IMR-90 (cell line): ENCODE measurements around the gene CCDC71. TPM values are rescaled to one million over a fixed set of nuclear protein-coding genes. Genes with fewer than 3 reads are reported as not detected.

Experiments used
- ATAC-seq: fragments of 200-7000 bp; cut with Tn5 transposase; 2 replicates; pipeline ENCODE4 v1.9.1; 2020; ENCODE audit warnings: low read depth, mild to moderate bottlenecking, moderate library complexity
- BruUV-seq: library from RNA; stranded (reverse); fragments of 400-500 nt; replicated peaks from 2 replicates; lab custom pipeline; 2021; lab: Mats Ljungman, UMichigan
- CTCF ChIA-PET: fragments of 300-600 bp; formaldehyde crosslinking; extraction: SDS; loops from one replicate; lab custom pipeline; 2021; ENCODE audit warnings: antibody characterized with exemption; lab: Yijun Ruan, JAX
- POLR2A ChIA-PET: fragments of 300-600 bp; sonication (Branson Sonifier 250); formaldehyde crosslinking; loops from one replicate; lab custom pipeline; 2022; ENCODE audit warnings: antibody characterized with exemption; ENCODE audit not compliant: unreplicated experiment; lab: Charles Lee
- DNase-seq: peaks from one replicate; pipeline ENCODE4 v3.0.0; 2013
- H2AFZ ChIP-seq: replicated peaks from 2 replicates; pipeline ENCODE3; 2013; ENCODE audit warnings: low read length, mild to moderate bottlenecking; ENCODE audit not compliant: poor library complexity
- H2AK5ac ChIP-seq: 2 replicates; pipeline ENCODE4 v1.6.1; 2013; ENCODE audit warnings: low read depth, low read length, inconsistent platforms
- H2AK9ac ChIP-seq: replicated peaks from 2 replicates; pipeline ENCODE3; 2013; ENCODE audit warnings: mild to moderate bottlenecking, low read depth, low read length, moderate library complexity; ENCODE audit not compliant: poor library complexity
- H2BK120ac ChIP-seq: 2 replicates; pipeline ENCODE4 v1.6.1; 2013; ENCODE audit warnings: low read depth, low read length, inconsistent platforms
- H2BK15ac ChIP-seq: 3 replicates; pipeline ENCODE4 v1.6.1; 2013; ENCODE audit warnings: low read depth, low read length, inconsistent platforms
- H2BK20ac ChIP-seq: 2 replicates; pipeline ENCODE4 v1.6.1; 2013; ENCODE audit warnings: low read depth, mild to moderate bottlenecking, inconsistent platforms, low read length, moderate library complexity
- H2BK5ac ChIP-seq: 2 replicates; pipeline ENCODE4 v1.6.1; 2013; ENCODE audit warnings: mild to moderate bottlenecking, low read depth, low read length, inconsistent platforms; ENCODE audit not compliant: poor library complexity, severe bottlenecking
- H3K14ac ChIP-seq: replicated peaks from 2 replicates; pipeline ENCODE4 v1.6.1; 2013; ENCODE audit warnings: low read depth, low read length, inconsistent platforms
- H3K18ac ChIP-seq: 2 replicates; pipeline ENCODE4 v1.6.1; 2013; ENCODE audit warnings: low read depth, low read length, control low read depth
- H3K23ac ChIP-seq: 2 replicates; pipeline ENCODE4 v1.6.1; 2013; ENCODE audit warnings: low read depth, low read length, inconsistent platforms
- H3K27ac ChIP-seq: 2 replicates; pipeline ENCODE4 v1.5.1; 2013; ENCODE audit warnings: mild to moderate bottlenecking, control low read depth, low read length; ENCODE audit not compliant: insufficient read depth
- H3K27me3 ChIP-seq: 2 replicates; pipeline ENCODE4 v1.6.1; 2013; ENCODE audit warnings: low read length; ENCODE audit not compliant: control insufficient read depth, insufficient read depth
- H3K36me3 ChIP-seq: 2 replicates; pipeline ENCODE4 v1.6.1; 2013; ENCODE audit warnings: low read length, mixed read lengths; ENCODE audit not compliant: control insufficient read depth, insufficient read depth
- H3K4ac ChIP-seq: 2 replicates; pipeline ENCODE4 v1.6.1; 2013; ENCODE audit warnings: low read depth, low read length, inconsistent platforms
- H3K4me1 ChIP-seq: 2 replicates; pipeline ENCODE4 v1.6.1; 2013; ENCODE audit warnings: low read length, mixed read lengths; ENCODE audit not compliant: control insufficient read depth, insufficient read depth
- H3K4me2 ChIP-seq: 2 replicates; pipeline ENCODE4 v1.6.1; 2013; ENCODE audit warnings: low read depth, mild to moderate bottlenecking, control low read depth, low read length, moderate library complexity
- H3K4me3 ChIP-seq: 2 replicates; pipeline ENCODE4 v1.5.1; 2013; ENCODE audit warnings: low read depth, mild to moderate bottlenecking, control low read depth, low read length, moderate library complexity; ENCODE audit not compliant: insufficient read depth
- H3K56ac ChIP-seq: 2 replicates; pipeline ENCODE4 v1.6.1; 2013; ENCODE audit warnings: low read length, inconsistent platforms; ENCODE audit not compliant: insufficient read depth; ENCODE audit errors: extremely low read depth
- H3K79me1 ChIP-seq, 2 experiments: 2 replicates each; pipeline ENCODE4 v1.6.1; 2013; ENCODE audit warnings: low read length in 2 of 2, inconsistent platforms in 1 of 2, low read depth in 1 of 2
- H3K9ac ChIP-seq: 2 replicates; pipeline ENCODE4 v1.6.1; 2013; ENCODE audit warnings: low read depth, low read length, control low read depth
- H3K9me1 ChIP-seq: 2 replicates; pipeline ENCODE4 v1.6.1; 2013; ENCODE audit warnings: low read length, inconsistent platforms; ENCODE audit not compliant: insufficient read depth
- H3K9me3 ChIP-seq: 2 replicates; pipeline ENCODE4 v1.6.1; 2013; ENCODE audit warnings: low read length; ENCODE audit not compliant: control insufficient read depth, insufficient read depth
- H4K20me1 ChIP-seq: 2 replicates; pipeline ENCODE4 v1.6.1; 2013; ENCODE audit warnings: low read length, inconsistent platforms; ENCODE audit not compliant: insufficient read depth
- H4K5ac ChIP-seq: 2 replicates; pipeline ENCODE4 v1.6.1; 2013; ENCODE audit warnings: mild to moderate bottlenecking, low read depth, low read length, control low read depth
- H4K8ac ChIP-seq, 2 experiments: 2 replicates each; pipeline ENCODE4 v1.6.1; 2013; ENCODE audit warnings: low read depth in 2 of 2, low read length in 2 of 2, control low read depth in 1 of 2, inconsistent platforms in 1 of 2
- H4K91ac ChIP-seq: 2 replicates; pipeline ENCODE4 v1.6.1; 2013; ENCODE audit warnings: low read depth, low read length, inconsistent platforms; ENCODE audit not compliant: insufficient read depth
- ELK1 ChIP-seq: fragments of 150-350 bp; IDR thresholded peaks from 2 replicates; pipeline ENCODE4 v1.6.1; 2016; ENCODE audit warnings: low read depth, mild to moderate bottlenecking, low read length, moderate library complexity, borderline replicate concordance
- SMC3 ChIP-seq: fragments of 150-350 bp; IDR thresholded peaks from 2 replicates; pipeline ENCODE4 v1.6.1; 2016; ENCODE audit warnings: low read depth, mild to moderate bottlenecking, antibody characterized with exemption, low read length, moderate library complexity
- WGBS, 2 experiments: methylation state at CpG; one replicate each; pipeline versions ENCODE4 v1.1.5 to v1.1.7; 2013; ENCODE audit warnings: missing lambda C conversion rate in 2 of 2; ENCODE audit not compliant: insufficient read length in 1 of 2; ENCODE audit errors: extremely low coverage in 2 of 2; 5-methylcytosine and 5-hydroxymethylcytosine counted together
- dilution Hi-C: fragments of 300-500 bp; cut with HindIII; formaldehyde crosslinking; loops from one replicate; pipeline ENCODE4 v1.14.3; 2018; ENCODE audit warnings: low sequenced_read_pairs; ENCODE audit not compliant: unreplicated experiment
- in situ Hi-C: fragments of 300-500 bp; cut with MboI; formaldehyde crosslinking; loops from 3 replicates; pipeline ENCODE4 v1.14.3; 2019; ENCODE audit warnings: low sequenced_read_pairs, inconsistent platforms, mixed read lengths
- intact Hi-C: fragments of 100-400 bp; cut with micrococcal nuclease; formaldehyde crosslinking; loops from 2 replicates; pipeline ENCODE4 v1.10.0; 2022
- polyA plus RNA-seq, 3 experiments: library from polyadenylated mRNA; depleted of rRNA; stranded (reverse); fragments of >200 nt; gene quantifications; 2 replicates each; pipeline ENCODE4 v1.2.3, GENCODE V29; 2012; ENCODE audit warnings: low replicate concordance in 1 of 3
- total RNA-seq: library from RNA; depleted of rRNA; stranded (reverse); fragments of >200 nt; gene quantifications from 2 replicates; pipeline ENCODE4 v1.2.3, GENCODE V29; 2012

Gene CCDC71
- total and polyA plus RNA-seq, 2 of the 4 experiments (the other 2 are of a cell fraction) = 29.4 to 35.9 TPM

GRCh38 chr3:49191741-49192140, 25.6 kb upstream of the CCDC71 start:
- Histone ChIP-seq H3K36me3 (no peaks in the 10 kb centered on the region), H2BK5ac (no peak overlapping the region), H2AK5ac (no peak overlapping the region), H2AK9ac (no peak overlapping the region), H3K14ac (no peak overlapping the region), H4K20me1 (no peaks in the 10 kb centered on the region), H2BK120ac (no peak overlapping the region), H3K56ac (no peak overlapping the region), H3K9me1 (no peaks in the 10 kb centered on the region), H3K4ac (no peak overlapping the region), H2AFZ (no peak overlapping the region), H4K5ac (no peak overlapping the region), H2BK15ac (no peak overlapping the region), H3K27ac (no peak overlapping the region), H3K79me1 (no peaks in the 10 kb centered on the region), H3K18ac (no peak overlapping the region), H2BK20ac (no peak overlapping the region), H3K4me2 (no peak overlapping the region), H4K8ac (no peak overlapping the region), H3K23ac (no peak overlapping the region), H4K91ac (no peak overlapping the region), H3K4me1 (no peaks in the 10 kb centered on the region), H3K9me3 (no peaks in the 10 kb centered on the region), H3K27me3 (peaks cover 27% of the 10 kb centered on the region), H3K4me3 (no peak overlapping the region), H3K9ac (no peak overlapping the region)
- in situ Hi-C loops = no loop called here
- no TSS peak for BruUV-seq
- TF ChIP-seq ELK1 (no peak), SMC3 (no peak)
- intact Hi-C loops = no loop called here
- ATAC-seq (no peak), DNase-seq (no peak)
- dilution Hi-C loops = no loop called here
- CTCF ChIA-PET = no interaction called here
- POLR2A ChIA-PET = no interaction called here
- WGBS, 2 experiments = no CpG with 5 or more reads among the region's 1 CpG
